ENCODE measurements around the gene MRPS18A.
A peak's percentile ranks its signal among the peaks of the same experiment; 100 is the strongest.

MRPS18A gene

GRCh38 chr6:43687437-43688347 lies at the start of gene MRPS18A:
Gene MRPS18A, minus strand, starts transcription at chr6:43687791. Its CDS starts 12 bp downstream, at chr6:43687779.
- Mint-ChIP-seq H3K27me3 (peaks cover 23% of the 10 kb centered on the region), H3K36me3 (ENCODE audit: low read depth) (peaks cover 15% of the 10 kb centered on the region), H3K4me3 (peak within 1 kb of the TSS; percentile 91), H3K27ac (peak within 1 kb of the TSS; percentile 93), H3K4me1 (ENCODE audit: low read depth) (peaks cover 47% of the 10 kb centered on the region), H3K9me3 (no peaks in the 10 kb centered on the region)
- intact Hi-C loops (cut with micrococcal nuclease) = no loop called here

- intact Hi-C loops (cut with micrococcal nuclease) = no loop called here
- Mint-ChIP-seq H3K4me1 (ENCODE audit: low read depth) (peaks cover 10% of the 10 kb centered on the region), H3K27ac (no peak overlapping the region)
Observed at GRCh38 chr6:43736844-43737243, 49.3 kb upstream of the MRPS18A start.

GRCh38 chr6:43736211-43736786 lies 48.7 kb upstream of the MRPS18A start:
- Mint-ChIP-seq H3K9me3 (peaks cover 8% of the 10 kb centered on the region), H3K4me1 (ENCODE audit: low read depth) (peaks cover 10% of the 10 kb centered on the region), H3K36me3 (ENCODE audit: low read depth) (no peaks in the 10 kb centered on the region), H3K4me3 (no peak overlapping the region), H3K27ac (no peak overlapping the region), H3K27me3 (peaks cover 72% of the 10 kb centered on the region)
- intact Hi-C loops (cut with micrococcal nuclease) = no loop called here

More at GRCh38 chr6:43736844-43737243, 49.3 kb upstream of the MRPS18A start:
- Mint-ChIP-seq H3K4me3 (no peak overlapping the region), H3K27me3 (peaks cover 69% of the 10 kb centered on the region), H3K9me3 (peaks cover 3% of the 10 kb centered on the region), H3K36me3 (ENCODE audit: low read depth) (no peaks in the 10 kb centered on the region)

- no peak overlapping the region for H3K27ac Mint-ChIP-seq
- H3K4me1 Mint-ChIP-seq (ENCODE audit: low read depth) = peaks cover 10% of the 10 kb centered on the region
- H3K36me3 Mint-ChIP-seq (ENCODE audit: low read depth) = peaks cover 1% of the 10 kb centered on the region
- intact Hi-C loops (cut with micrococcal nuclease) = no loop called here
- H3K4me3 Mint-ChIP-seq = no peak overlapping the region
- peaks cover 14% of the 10 kb centered on the region for H3K9me3 Mint-ChIP-seq
- H3K27me3 Mint-ChIP-seq = peaks cover 72% of the 10 kb centered on the region
Observed at GRCh38 chr6:43735642-43736199, 48.1 kb upstream of the MRPS18A start.

- Mint-ChIP-seq H3K9me3 (peaks cover 20% of the 10 kb centered on the region), H3K27ac (no peak overlapping the region), H3K36me3 (ENCODE audit: low read depth) (peaks cover 6% of the 10 kb centered on the region), H3K27me3 (peaks cover 72% of the 10 kb centered on the region), H3K4me1 (ENCODE audit: low read depth) (peaks cover 10% of the 10 kb centered on the region), H3K4me3 (no peak overlapping the region)
- intact Hi-C loops (cut with micrococcal nuclease) = no loop called here
Observed at GRCh38 chr6:43734294-43734665, 46.7 kb upstream of the MRPS18A start.

GRCh38 chr6:43733471-43734293 lies 46.1 kb upstream of the MRPS18A start:
- Mint-ChIP-seq H3K27ac (no peak overlapping the region), H3K4me1 (ENCODE audit: low read depth) (peaks cover 15% of the 10 kb centered on the region), H3K9me3 (peaks cover 20% of the 10 kb centered on the region), H3K36me3 (ENCODE audit: low read depth) (peaks cover 6% of the 10 kb centered on the region), H3K27me3 (peaks cover 77% of the 10 kb centered on the region), H3K4me3 (no peak overlapping the region)
- intact Hi-C loops (cut with micrococcal nuclease) = no loop called here

GRCh38 chr6:43730634-43731033 lies 43.0 kb upstream of the MRPS18A start:
- intact Hi-C loops (cut with micrococcal nuclease) = no loop called here
- H3K27me3 Mint-ChIP-seq = peaks cover 85% of the 10 kb centered on the region
- H3K9me3 Mint-ChIP-seq = peaks cover 20% of the 10 kb centered on the region
- H3K4me1 Mint-ChIP-seq (ENCODE audit: low read depth) = peaks cover 28% of the 10 kb centered on the region
- peaks cover 6% of the 10 kb centered on the region for H3K36me3 Mint-ChIP-seq (ENCODE audit: low read depth)
- H3K4me3 Mint-ChIP-seq = no peak overlapping the region
- H3K27ac Mint-ChIP-seq = no peak overlapping the region

- Mint-ChIP-seq H3K27me3 (peaks cover 84% of the 10 kb centered on the region), H3K4me1 (ENCODE audit: low read depth) (peaks cover 37% of the 10 kb centered on the region), H3K36me3 (ENCODE audit: low read depth) (peaks cover 6% of the 10 kb centered on the region), H3K27ac (no peak overlapping the region), H3K9me3 (peaks cover 20% of the 10 kb centered on the region), H3K4me3 (no peak overlapping the region)
- intact Hi-C loops (cut with micrococcal nuclease) = no loop called here
Observed at GRCh38 chr6:43729537-43729936, 41.9 kb upstream of the MRPS18A start.

GRCh38 chr6:43728586-43728985 lies 41.0 kb upstream of the MRPS18A start:
- Mint-ChIP-seq H3K27me3 (peaks cover 78% of the 10 kb centered on the region), H3K4me1 (ENCODE audit: low read depth) (peaks cover 39% of the 10 kb centered on the region), H3K36me3 (ENCODE audit: low read depth) (peaks cover 6% of the 10 kb centered on the region), H3K9me3 (peaks cover 20% of the 10 kb centered on the region), H3K4me3 (no peak overlapping the region), H3K27ac (no peak overlapping the region)
- intact Hi-C loops (cut with micrococcal nuclease) = no loop called here

- Mint-ChIP-seq H3K4me1 (ENCODE audit: low read depth) (peaks cover 48% of the 10 kb centered on the region), H3K27me3 (peaks cover 78% of the 10 kb centered on the region), H3K27ac (no peak overlapping the region), H3K4me3 (no peak overlapping the region), H3K36me3 (ENCODE audit: low read depth) (peaks cover 6% of the 10 kb centered on the region), H3K9me3 (peaks cover 20% of the 10 kb centered on the region)
- intact Hi-C loops (cut with micrococcal nuclease) = no loop called here
Observed at GRCh38 chr6:43727634-43728033, 40.0 kb upstream of the MRPS18A start.

GRCh38 chr6:43725643-43726580 lies 38.3 kb upstream of the MRPS18A start:
- Mint-ChIP-seq H3K4me1 (ENCODE audit: low read depth) (peaks cover 52% of the 10 kb centered on the region), H3K4me3 (peak overlapping the region; percentile 39), H3K27me3 (peaks cover 78% of the 10 kb centered on the region), H3K9me3 (peaks cover 8% of the 10 kb centered on the region), H3K27ac (peak overlapping the region; percentile 83), H3K36me3 (ENCODE audit: low read depth) (peaks cover 6% of the 10 kb centered on the region)
- intact Hi-C loops (cut with micrococcal nuclease) = loop anchor here (1.0 kb wide), 1 partner anchor 46 kb away; no protein-coding TSS in a partner anchor

GRCh38 chr6:43724914-43725642 lies 37.5 kb upstream of the MRPS18A start:
- Mint-ChIP-seq H3K27me3 (peaks cover 85% of the 10 kb centered on the region), H3K4me1 (ENCODE audit: low read depth) (peaks cover 52% of the 10 kb centered on the region), H3K9me3 (no peaks in the 10 kb centered on the region), H3K4me3 (peak overlapping the region; percentile 39), H3K36me3 (ENCODE audit: low read depth) (no peaks in the 10 kb centered on the region), H3K27ac (peak overlapping the region; percentile 83)
- intact Hi-C loops (cut with micrococcal nuclease) = loop anchor here (1.0 kb wide), 2 partner anchors 47 to 354 kb away; no protein-coding TSS in a partner anchor

Measured in dendritic cell treated with granulocyte-macrophage colony-stimulating factor and Interleukin-4, amounts not matched to agents 40 ng/mL and 50 ng/mL, for 4 days (primary cell).